ENCODE measurements around the gene ALS2. TPM values are rescaled to one million over a fixed set of nuclear protein-coding genes. Genes with fewer than 3 reads are reported as not detected.

The ALS2 gene
- total RNA-seq, 2 donors from 2014 or later: 9.9 to 12.2 TPM

DNA sequence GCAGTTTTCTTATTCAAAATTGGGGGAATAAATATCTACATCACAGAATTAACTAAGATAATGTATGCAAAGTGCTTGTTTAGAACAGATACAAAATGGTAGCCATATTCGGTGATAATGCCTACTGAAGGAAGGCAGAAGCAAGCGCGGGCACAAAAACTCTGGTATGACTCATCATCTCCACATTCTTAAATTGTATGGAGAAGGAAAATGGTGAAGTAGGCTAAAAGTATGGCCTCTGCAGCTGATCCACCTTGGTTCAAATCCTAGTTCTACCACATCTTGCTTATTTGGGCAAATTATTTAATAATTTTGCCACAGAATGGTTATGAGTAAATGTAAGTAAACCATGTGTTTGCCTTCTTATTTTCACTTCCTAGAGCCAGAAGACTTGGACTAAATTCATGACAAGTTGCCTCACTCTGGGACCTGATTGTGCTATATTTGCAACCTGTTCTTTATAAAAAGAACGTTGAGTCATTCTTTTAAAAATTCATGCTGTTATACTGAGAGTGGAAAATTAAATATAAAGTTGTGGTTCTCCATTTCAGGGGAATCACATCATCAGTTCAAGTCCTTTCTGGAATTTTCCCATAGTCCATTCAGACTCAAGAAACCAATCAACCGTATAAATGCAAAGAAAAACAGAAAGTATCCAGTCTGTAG lies 16.6 kb upstream of the ALS2 start:
- TF ChIP-seq POLR2A (IDR thresholded peaks at IDR 0.05): no peak
- TF ChIP-seq, protein P1, sequence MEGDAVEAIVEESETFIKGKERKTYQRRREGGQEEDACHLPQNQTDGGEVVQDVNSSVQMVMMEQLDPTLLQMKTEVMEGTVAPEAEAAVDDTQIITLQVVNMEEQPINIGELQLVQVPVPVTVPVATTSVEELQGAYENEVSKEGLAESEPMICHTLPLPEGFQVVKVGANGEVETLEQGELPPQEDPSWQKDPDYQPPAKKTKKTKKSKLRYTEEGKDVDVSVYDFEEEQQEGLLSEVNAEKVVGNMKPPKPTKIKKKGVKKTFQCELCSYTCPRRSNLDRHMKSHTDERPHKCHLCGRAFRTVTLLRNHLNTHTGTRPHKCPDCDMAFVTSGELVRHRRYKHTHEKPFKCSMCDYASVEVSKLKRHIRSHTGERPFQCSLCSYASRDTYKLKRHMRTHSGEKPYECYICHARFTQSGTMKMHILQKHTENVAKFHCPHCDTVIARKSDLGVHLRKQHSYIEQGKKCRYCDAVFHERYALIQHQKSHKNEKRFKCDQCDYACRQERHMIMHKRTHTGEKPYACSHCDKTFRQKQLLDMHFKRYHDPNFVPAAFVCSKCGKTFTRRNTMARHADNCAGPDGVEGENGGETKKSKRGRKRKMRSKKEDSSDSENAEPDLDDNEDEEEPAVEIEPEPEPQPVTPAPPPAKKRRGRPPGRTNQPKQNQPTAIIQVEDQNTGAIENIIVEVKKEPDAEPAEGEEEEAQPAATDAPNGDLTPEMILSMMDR (IDR thresholded peaks at IDR 0.05): no peak
- WGBS, 2 donors: 51 to 56% methylated on average over 5 of the region's 5 CpGs
- no peaks in the 10 kb centered on the region for H3K9me3 ChIP-seq
- no peak for ATAC-seq
- no peak overlapping the region for H3K4me3 ChIP-seq
- no peaks in the 10 kb centered on the region for H3K36me3 ChIP-seq (replicated peaks in 1 of 2; ENCODE audit: insufficient read depth in 1 of 2, low read depth in 2 of 2)
- H3K27me3 ChIP-seq: no peaks in the 10 kb centered on the region
- DNase-seq: no peak
- H3K4me1 ChIP-seq: no peaks in the 10 kb centered on the region
- intact Hi-C loops (cut with DNase I): no loop called here
- no peak overlapping the region for H3K27ac ChIP-seq

DNA sequence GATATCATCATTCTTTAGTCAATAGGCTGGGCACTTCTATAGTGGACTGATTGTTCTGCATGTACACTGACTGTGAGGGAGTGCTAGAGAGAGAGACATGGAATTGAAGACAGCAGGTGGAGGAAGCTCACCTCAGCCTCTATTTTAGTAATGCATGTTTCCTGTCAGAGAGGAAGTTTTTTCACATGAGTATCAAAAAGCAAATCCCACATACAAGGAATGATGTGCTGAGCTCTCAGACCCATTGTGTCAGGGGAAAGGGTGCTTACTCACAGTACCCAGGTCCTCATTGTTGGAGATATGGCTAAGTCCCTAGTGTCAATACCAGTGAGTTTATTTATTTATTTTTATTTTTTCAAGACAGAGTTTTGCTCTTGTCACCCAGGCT lies 15.7 kb upstream of the ALS2 start:
- ATAC-seq (no peak), DNase-seq (no peak)
- TF ChIP-seq, protein P1 (IDR thresholded peaks at IDR 0.05): no peak
- no peak for TF ChIP-seq POLR2A (IDR thresholded peaks at IDR 0.05)
- Histone ChIP-seq H3K36me3 (replicated peaks in 1 of 2; ENCODE audit: insufficient read depth in 1 of 2, low read depth in 2 of 2) (no peaks in the 10 kb centered on the region), H3K9me3 (no peaks in the 10 kb centered on the region), H3K27me3 (no peaks in the 10 kb centered on the region), H3K4me1 (no peaks in the 10 kb centered on the region), H3K27ac (no peak overlapping the region), H3K4me3 (no peak overlapping the region)
- intact Hi-C loops (cut with DNase I): no loop called here

DNA sequence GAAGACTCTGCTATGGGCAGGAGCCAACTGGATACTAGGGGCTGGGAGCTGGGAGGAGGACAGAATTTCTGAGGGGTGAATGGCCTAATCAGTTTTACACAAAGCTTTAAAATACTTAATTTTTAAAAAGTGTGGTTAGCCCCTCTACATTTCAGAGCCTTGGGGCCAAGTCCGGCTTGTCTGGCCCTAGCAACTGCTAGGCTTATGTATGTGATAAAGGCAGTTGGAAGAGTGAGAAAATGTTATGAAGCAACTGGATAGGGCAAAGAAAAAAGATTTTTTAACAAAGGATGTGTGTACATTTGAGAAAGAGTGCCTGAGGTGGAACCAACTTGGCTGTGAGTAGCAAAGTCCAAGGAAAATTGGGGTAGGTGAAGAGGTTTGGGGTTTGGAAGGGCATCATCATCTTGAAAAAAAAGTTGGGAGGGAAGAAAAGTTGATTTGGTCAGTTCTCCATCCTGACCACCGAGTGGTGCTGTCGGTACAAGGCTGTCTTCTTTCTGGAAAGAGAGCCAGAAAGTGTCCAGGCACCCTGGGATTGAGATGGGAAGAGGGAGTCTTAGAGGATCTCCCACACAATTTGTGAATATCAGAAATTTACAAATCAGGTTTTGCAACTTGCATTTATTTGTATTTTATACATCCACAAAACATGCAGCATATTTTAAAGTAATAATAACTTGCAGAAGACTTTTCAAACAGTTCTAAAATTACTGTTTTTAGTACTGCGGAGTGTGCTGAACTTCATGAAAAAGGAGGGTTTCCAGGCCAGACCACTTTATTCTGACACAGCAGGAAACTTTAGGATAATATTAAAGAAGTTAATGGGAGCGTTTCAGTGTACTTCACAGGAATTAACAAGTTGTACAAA lies 15.1 kb upstream of the ALS2 start:
- Histone ChIP-seq H3K9me3 (no peaks in the 10 kb centered on the region), H3K27me3 (no peaks in the 10 kb centered on the region), H3K27ac (no peak overlapping the region), H3K4me1 (no peaks in the 10 kb centered on the region), H3K4me3 (no peak overlapping the region), H3K36me3 (replicated peaks in 1 of 2; ENCODE audit: insufficient read depth in 1 of 2, low read depth in 2 of 2) (no peaks in the 10 kb centered on the region)
- 24 to 26% methylated on average over 5 of the region's 5 CpGs for WGBS, 2 donors
- no peak for TF ChIP-seq POLR2A (IDR thresholded peaks at IDR 0.05)
- TF ChIP-seq, protein P1 (IDR thresholded peaks at IDR 0.05): peak in 5 of 7 experiments; percentile 34 to 50 (median 48)
- DNase-seq (peak in 2 of 4 donors; percentile 11 to 22), ATAC-seq (peak; percentile 55)
- intact Hi-C loops (cut with DNase I): no loop called here

DNA sequence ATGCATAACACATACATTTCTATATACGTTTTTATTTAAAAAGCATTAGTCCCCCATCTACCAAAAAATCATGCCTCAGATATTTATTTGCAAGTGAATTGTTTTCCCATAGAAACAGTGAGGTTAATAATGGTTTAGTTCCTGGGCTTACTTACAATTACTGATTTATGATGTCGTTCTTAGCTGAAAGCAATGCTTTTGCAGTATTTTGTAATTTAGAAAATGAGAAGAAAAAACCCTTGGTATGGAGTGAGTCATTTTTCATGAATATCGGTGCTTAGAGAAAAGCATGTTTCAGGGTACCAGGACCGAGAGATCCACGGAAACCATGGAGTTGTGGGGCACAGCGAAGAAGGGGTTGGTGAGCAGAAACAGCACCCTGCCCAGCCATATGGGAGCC lies 13.6 kb upstream of the ALS2 start:
- intact Hi-C loops (cut with DNase I): no loop called here
- TF ChIP-seq, protein P1 (IDR thresholded peaks at IDR 0.05): no peak
- TF ChIP-seq POLR2A (IDR thresholded peaks at IDR 0.05): no peak
- no peaks in the 10 kb centered on the region for H3K4me1 ChIP-seq
- no peaks in the 10 kb centered on the region for H3K9me3 ChIP-seq
- no peak for DNase-seq
- no peaks in the 10 kb centered on the region for H3K27me3 ChIP-seq
- no peak overlapping the region for H3K27ac ChIP-seq
- no peak overlapping the region for H3K4me3 ChIP-seq
- no peaks in the 10 kb centered on the region for H3K36me3 ChIP-seq (replicated peaks in 1 of 2; ENCODE audit: insufficient read depth in 1 of 2, low read depth in 2 of 2)
- WGBS, 2 donors: 65 to 72% methylated on average over 6 of the region's 6 CpGs
- ATAC-seq: no peak

Measured in body of pancreas (tissue), 4 donors.